Pancreas (tissue), 10 donors: ENCODE measurements around the gene POU6F2. TPM values are rescaled to one million over a fixed set of nuclear protein-coding genes. Genes with fewer than 3 reads are reported as not detected.

Experiments
- ATAC-seq, 4 donors: fragments of 200-7000 bp; cut with Tn5 transposase; one replicate each; pipeline versions ENCODE4 v1.8.0 to v1.9.1; 2020; ENCODE audit warnings: mild to moderate bottlenecking in 4 of 4, moderate library complexity in 4 of 4
- DNase-seq, 6 donors: peaks; one replicate each; pipeline ENCODE4 v3.0.0-alpha.2; 2020
- FAIRE-seq: peaks from 2 replicates; lab custom pipeline; 2012; peaks lifted over from hg19 to GRCh38; lab: Jason Lieb, UNC
- H3K27ac ChIP-seq, 4 donors: fragments of 200-600 bp; sonication (generic); 1 replicate in 3 of 4; 2 replicates in 1 of 4; pipeline versions ENCODE4 v1.5.0 to v1.8.0; 2020
- H3K27me3 ChIP-seq, 4 donors: fragments of 200-600 bp; one replicate each; pipeline ENCODE4 v1.8.0; 2021
- H3K36me3 ChIP-seq, 3 donors: fragments of 200-600 bp; sonication (generic) in 1 of 3; one replicate each; pipeline versions ENCODE4 v1.5.0 to v1.8.0; 2020 to 2021
- H3K4me1 ChIP-seq, 3 donors: fragments of 200-600 bp; one replicate each; pipeline ENCODE4 v1.8.0; 2021
- H3K4me3 ChIP-seq, 4 donors: fragments of 200-600 bp; sonication (generic) in 2 of 4; one replicate each; pipeline versions ENCODE4 v1.5.0 to v1.8.0; 2020 to 2021
- H3K9me3 ChIP-seq, 4 donors: fragments of 200-600 bp; one replicate each; pipeline ENCODE4 v1.8.0; 2021
- CTCF ChIP-seq, 4 donors: fragments of 200-600 bp; sonication (generic) in 3 of 4; IDR thresholded peaks; one replicate each; pipeline versions ENCODE4 v1.5.0 to v1.8.0; 2021; ENCODE audit warnings: antibody characterized with exemption in 4 of 4
- WGBS, 2 donors: extraction: QIAGEN DNeasy Blood & Tissue Kit; methylation state at CpG; one replicate each; pipeline ENCODE4 v1.1.7; 2013; 5-methylcytosine and 5-hydroxymethylcytosine counted together
- intact Hi-C, 3 donors: fragments of 100-400 bp; cut with DNase I; formaldehyde crosslinking; loops; one replicate each; pipeline versions ENCODE4 v1.11.1 to v1.14.2; 2022
- polyA plus RNA-seq, 2 donors: library from polyadenylated mRNA; stranded (reverse); fragments of 200-250 nt; gene quantifications; one replicate each; pipeline ENCODE4 v1.2.3, GENCODE V29; 2013
- total RNA-seq, 6 donors: library from RNA; stranded (reverse); fragmentation: NEBNext Ultra II Directional in 4 of 6; extraction: Animal tissue kit (Norgen Biotek cat#: 25700) in 4 of 6; gene quantifications; one replicate each; pipeline versions ENCODE4 v1.2.1 to v1.2.4, GENCODE V29; 2021 to 2023
- donor health status: healthy with polysubstance abuse.
- donor health status: DM: no; HTN: no; CAD: no; lungs with moderate emphysema.
- donor health status: DM: no; HTN: no; CAD: no.
- donor health status: control.
- donor health status: control.
- donor health status: Bipolar disorder and iron deficiency.
- donor health status: DM: yes; HTN: yes; CAD: no.
- donor health status: DM: no; HTN: no; CAD: no.
- donor health status: DM: no; HTN: no; CAD: no.
- donor health status: DM: yes; HTN: yes; CAD: no.

Gene POU6F2
- total and polyA plus RNA-seq, 8 donors = 1.3 to 4.2 (median 2.4) TPM

- Histone ChIP-seq H3K36me3 (no peaks in the 10 kb centered on the region), H3K27me3 (no peaks in the 10 kb centered on the region), H3K4me1 (no peaks in the 10 kb centered on the region), H3K27ac (no peak overlapping the region), H3K4me3 (no peak overlapping the region), H3K9me3 (no peaks in the 10 kb centered on the region)
- intact Hi-C loops = loop anchor here in 2 of 3 donors (5.0 to 10.0 kb wide), 3 partner anchors 524 to 667 kb away; no protein-coding TSS in a partner anchor
- ATAC-seq (no peak), FAIRE-seq (no peak), DNase-seq (no peak)
- TF ChIP-seq CTCF (IDR thresholded peaks at IDR 0.05) = no peak
- WGBS, 2 donors = 75 to 80% methylated on average over 4 of the region's 4 CpGs
These were observed 483.6 kb downstream of the POU6F2 start for GRCh38 chr7:39461263-39461820.

DNA sequence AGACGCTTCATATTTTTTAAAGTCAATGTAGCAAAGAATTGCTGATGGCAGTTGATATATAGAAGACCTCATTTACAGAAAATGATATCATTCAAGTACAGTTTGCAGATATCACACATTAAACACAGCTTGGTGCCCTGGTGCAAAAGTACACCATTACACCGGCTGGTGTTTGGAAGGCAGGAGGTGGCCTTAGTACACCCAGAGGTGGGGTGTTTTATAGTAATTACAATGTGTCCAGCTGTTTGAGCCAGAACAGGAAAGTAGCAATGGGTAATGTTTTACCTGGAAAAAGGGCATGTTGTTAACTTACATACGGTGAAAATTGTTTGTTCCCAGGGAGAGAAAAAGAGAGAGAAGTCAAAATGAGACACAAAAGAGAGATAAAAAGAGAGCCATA is 485.5 kb downstream of the POU6F2 start:
- intact Hi-C loops = loop anchor here in 2 of 3 donors (5.0 to 10.0 kb wide), 3 partner anchors 526 to 668 kb away; no protein-coding TSS in a partner anchor

DNA sequence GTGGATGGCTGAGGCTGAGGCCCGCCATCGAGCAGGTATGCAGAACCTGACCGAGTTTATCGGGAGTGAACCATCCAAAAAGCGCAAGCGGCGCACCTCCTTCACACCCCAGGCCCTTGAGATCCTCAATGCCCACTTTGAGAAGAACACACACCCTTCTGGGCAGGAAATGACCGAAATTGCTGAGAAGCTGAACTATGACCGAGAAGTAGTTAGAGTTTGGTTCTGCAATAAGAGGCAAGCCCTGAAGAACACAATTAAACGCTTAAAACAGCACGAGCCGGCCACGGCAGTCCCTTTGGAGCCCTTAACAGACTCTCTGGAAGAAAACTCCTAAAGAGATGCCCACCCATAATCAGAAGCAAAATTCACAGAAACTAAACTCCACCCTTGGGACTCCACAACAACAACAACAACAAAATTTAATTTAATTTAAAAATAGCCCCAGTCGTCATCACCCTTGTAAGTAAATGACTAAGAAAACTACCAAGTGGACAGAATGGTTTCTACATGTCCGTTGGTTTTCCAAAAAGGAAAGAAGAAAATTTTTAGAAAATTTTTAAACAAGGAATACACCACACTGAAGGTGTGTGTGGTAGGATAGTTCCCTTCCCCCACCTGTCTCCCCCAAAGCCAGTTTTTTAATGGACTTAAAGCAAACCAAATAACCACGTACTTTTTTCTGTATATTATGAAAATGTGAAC is 486.8 kb downstream of the POU6F2 start:
- Histone ChIP-seq H3K4me1 (no peaks in the 10 kb centered on the region), H3K27me3 (no peaks in the 10 kb centered on the region), H3K36me3 (no peaks in the 10 kb centered on the region), H3K4me3 (no peak overlapping the region), H3K9me3 (no peaks in the 10 kb centered on the region), H3K27ac (no peak overlapping the region)
- no peak for FAIRE-seq
- no peak for TF ChIP-seq CTCF (IDR thresholded peaks at IDR 0.05)
- no peak for DNase-seq
- peak; percentile 10 to 54 (median 28) for ATAC-seq
- WGBS, 2 donors = 72 to 80% methylated on average over 16 of the region's 16 CpGs
- intact Hi-C loops = loop anchor here in 2 of 3 donors (5.0 to 10.0 kb wide), 3 partner anchors 527 to 670 kb away; no protein-coding TSS in a partner anchor

More for the DNA sequence above, 485.5 kb downstream of the POU6F2 start:
- FAIRE-seq (no peak), DNase-seq (no peak), ATAC-seq (no peak)
- WGBS, 2 donors = 64 to 77% methylated on average over 3 of the region's 3 CpGs
- no peaks in the 10 kb centered on the region for H3K27me3 ChIP-seq
- no peaks in the 10 kb centered on the region for H3K9me3 ChIP-seq
- no peak overlapping the region for H3K27ac ChIP-seq
- H3K4me1 ChIP-seq = no peaks in the 10 kb centered on the region
- TF ChIP-seq CTCF (IDR thresholded peaks at IDR 0.05) = no peak
- H3K4me3 ChIP-seq = no peak overlapping the region
- H3K36me3 ChIP-seq = no peaks in the 10 kb centered on the region

DNA sequence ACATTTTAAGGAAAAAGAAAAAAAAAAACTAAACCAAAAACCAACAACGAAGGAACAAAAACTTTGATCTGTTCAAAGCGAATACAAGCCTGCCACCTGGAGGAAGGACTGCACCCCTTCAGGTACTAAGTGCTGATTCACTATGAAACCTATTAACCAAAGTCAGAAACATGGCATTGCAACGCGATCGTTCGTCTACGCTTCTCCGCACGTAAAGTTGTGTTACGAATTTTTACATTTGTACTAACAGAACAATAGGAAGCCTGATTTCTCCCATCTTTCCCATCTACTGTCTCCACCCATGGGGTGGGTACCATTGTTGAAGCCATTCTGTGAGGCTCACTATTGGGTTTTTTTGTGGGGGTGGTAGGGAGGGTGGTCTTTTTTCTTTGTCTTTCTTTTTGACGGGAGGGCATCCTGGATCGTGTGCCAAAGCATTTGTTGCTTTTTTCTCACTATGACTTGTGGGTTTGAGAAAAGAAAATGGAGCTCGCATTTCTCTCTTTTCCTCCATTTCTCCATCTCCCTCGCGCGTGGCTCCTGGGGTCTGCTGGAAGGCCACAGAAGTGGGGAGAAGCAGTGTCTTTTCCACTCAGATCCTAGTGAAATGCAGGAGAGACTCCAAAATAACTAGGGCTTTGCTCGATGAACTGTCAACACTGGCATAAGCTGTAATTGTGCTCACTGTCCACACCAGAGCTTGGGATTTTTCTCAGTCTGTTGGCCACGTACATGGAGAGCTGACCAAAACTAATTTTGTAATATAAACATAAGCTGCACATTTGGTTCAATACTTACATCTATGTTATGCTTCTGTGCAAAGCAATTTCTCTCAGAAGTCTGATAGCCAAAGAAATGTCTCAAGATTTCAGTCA is 487.6 kb downstream of the POU6F2 start:
- peak; percentile 89 to 97 (median 94) for ATAC-seq
- Histone ChIP-seq H3K27me3 (no peaks in the 10 kb centered on the region), H3K4me3 (no peak overlapping the region), H3K36me3 (no peaks in the 10 kb centered on the region), H3K27ac (no peak overlapping the region), H3K9me3 (no peaks in the 10 kb centered on the region), H3K4me1 (no peaks in the 10 kb centered on the region)
- TF ChIP-seq CTCF (IDR thresholded peaks at IDR 0.05) = peak; percentile 46 to 80 (median 56)
- FAIRE-seq = peak; percentile 92
- DNase-seq = peak in 4 of 6 donors; percentile 18 to 59 (median 32)
- intact Hi-C loops = loop anchor here in 2 of 3 donors (10.0 kb wide), 2 partner anchors 530 to 670 kb away; no protein-coding TSS in a partner anchor
- WGBS, 2 donors = 28 to 30% methylated on average over 18 of the region's 18 CpGs
